DOHH2 (cell line): ENCODE data around the gene C9orf43.

ENCODE experiments used
- H3F3A ChIP-seq: fragments of 200-600 bp; sonication (generic), shearing (Covaris generic); 2 replicates; pipeline ENCODE4 v1.6.0; 2016; ENCODE audit warnings: antibody characterized with exemption, mild to moderate bottlenecking; ENCODE audit not compliant: control insufficient read depth, insufficient read depth
- H3K27ac ChIP-seq: fragments of 200-600 bp; sonication (generic); 2 replicates; pipeline ENCODE4 v1.5.1; 2014; ENCODE audit warnings: low read depth, mild to moderate bottlenecking, low read length, moderate library complexity
- H3K27me3 ChIP-seq: fragments of 200-600 bp; sonication (generic); 2 replicates; pipeline ENCODE4 v1.6.1; 2014; ENCODE audit warnings: mild to moderate bottlenecking, low read length, mixed read lengths; ENCODE audit not compliant: control insufficient read depth
- H3K36me3 ChIP-seq: fragments of 200-600 bp; sonication (generic); 2 replicates; pipeline ENCODE4 v1.6.1; 2014; ENCODE audit warnings: mild to moderate bottlenecking, low read length, moderate library complexity, mixed read lengths; ENCODE audit not compliant: control insufficient read depth
- H3K4me1 ChIP-seq: fragments of 200-600 bp; sonication (generic); 2 replicates; pipeline ENCODE4 v1.6.1; 2014; ENCODE audit warnings: mild to moderate bottlenecking, low read length, mixed read lengths; ENCODE audit not compliant: control insufficient read depth
- H3K4me2 ChIP-seq: fragments of 200-600 bp; sonication (generic); 2 replicates; pipeline ENCODE4 v1.6.0; 2014; ENCODE audit warnings: mild to moderate bottlenecking, low read length, moderate library complexity
- H3K4me3 ChIP-seq: fragments of 200-600 bp; sonication (generic); 2 replicates; pipeline ENCODE4 v1.5.1; 2014; ENCODE audit warnings: mild to moderate bottlenecking, low read length, mixed read lengths
- H3K79me2 ChIP-seq: fragments of 200-600 bp; sonication (generic); 2 replicates; pipeline ENCODE4 v1.6.1; 2014; ENCODE audit warnings: mild to moderate bottlenecking, low read length, mixed read lengths; ENCODE audit not compliant: control insufficient read depth
- H3K9me2 ChIP-seq: fragments of 200-600 bp; sonication (generic); replicated peaks from 2 replicates; pipeline ENCODE4 v1.6.1; 2014; ENCODE audit warnings: mild to moderate bottlenecking, low read length, mixed read lengths; ENCODE audit not compliant: control insufficient read depth
- H3K9me3 ChIP-seq: fragments of 200-600 bp; sonication (generic); 2 replicates; pipeline ENCODE4 v1.6.1; 2014; ENCODE audit warnings: antibody characterized with exemption, low read length, mixed read lengths; ENCODE audit not compliant: control insufficient read depth, insufficient read depth
- H4K20me1 ChIP-seq: fragments of 200-600 bp; sonication (generic); 2 replicates; pipeline ENCODE4 v1.6.0; 2014; ENCODE audit warnings: low read depth, mild to moderate bottlenecking, antibody characterized with exemption, low read length, moderate library complexity; ENCODE audit not compliant: control insufficient read depth, insufficient read depth
- EZH2phosphoT487 ChIP-seq: fragments of 200-600 bp; sonication (generic); IDR thresholded peaks from 2 replicates; pipeline ENCODE4 v1.6.1; 2017; ENCODE audit warnings: borderline replicate concordance, mild to moderate bottlenecking, antibody characterized with exemption, low read length, moderate library complexity, mixed read lengths
- TF ChIP-seq, protein P1 (sequence below): fragments of 200-600 bp; sonication (generic); IDR thresholded peaks from one replicate; pipeline ENCODE4 v1.5.1; 2014; ENCODE audit warnings: antibody characterized with exemption, mild to moderate bottlenecking, low read depth, low read length; ENCODE audit not compliant: poor library complexity, severe bottlenecking

C9orf43 gene

DNA sequence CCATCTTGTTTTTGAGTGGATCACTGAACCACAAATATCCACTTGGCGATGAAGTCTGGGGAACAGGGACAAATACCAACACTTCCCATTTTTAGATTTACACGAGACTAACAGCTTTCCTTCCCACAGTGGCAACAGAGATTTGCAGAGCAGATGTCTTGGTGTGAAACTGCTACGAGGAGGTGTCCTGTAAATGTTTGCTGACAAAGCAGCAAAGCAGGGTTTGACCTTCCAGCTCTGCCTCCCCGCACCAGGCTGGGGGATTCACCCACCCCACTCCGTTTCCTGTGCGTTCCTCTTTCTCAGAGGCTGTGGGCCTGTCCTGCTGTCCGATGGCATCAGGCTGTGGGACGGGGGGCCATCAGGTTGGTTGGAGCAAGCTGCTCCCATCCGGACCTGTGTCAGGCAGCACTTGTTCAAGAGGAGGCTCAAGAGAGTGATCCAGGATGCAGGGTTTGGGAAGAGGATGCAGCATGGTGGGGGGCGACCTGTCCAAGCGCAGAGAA lies 52.3 kb downstream of the C9orf43 start:
- H3K36me3 ChIP-seq = no peaks in the 10 kb centered on the region
- H3K9me3 ChIP-seq = 0 out of 2 replicates have a peak, but pooled peaks cover 4% of the 10 kb centered on the region
- H3K4me1 ChIP-seq = no peaks in the 10 kb centered on the region
- no peaks in the 10 kb centered on the region for H3K79me2 ChIP-seq
- no peak overlapping the region for H3K27ac ChIP-seq
- no peak overlapping the region for H3K4me2 ChIP-seq
- TF ChIP-seq EZH2phosphoT487 = no peak
- TF ChIP-seq, protein P1, sequence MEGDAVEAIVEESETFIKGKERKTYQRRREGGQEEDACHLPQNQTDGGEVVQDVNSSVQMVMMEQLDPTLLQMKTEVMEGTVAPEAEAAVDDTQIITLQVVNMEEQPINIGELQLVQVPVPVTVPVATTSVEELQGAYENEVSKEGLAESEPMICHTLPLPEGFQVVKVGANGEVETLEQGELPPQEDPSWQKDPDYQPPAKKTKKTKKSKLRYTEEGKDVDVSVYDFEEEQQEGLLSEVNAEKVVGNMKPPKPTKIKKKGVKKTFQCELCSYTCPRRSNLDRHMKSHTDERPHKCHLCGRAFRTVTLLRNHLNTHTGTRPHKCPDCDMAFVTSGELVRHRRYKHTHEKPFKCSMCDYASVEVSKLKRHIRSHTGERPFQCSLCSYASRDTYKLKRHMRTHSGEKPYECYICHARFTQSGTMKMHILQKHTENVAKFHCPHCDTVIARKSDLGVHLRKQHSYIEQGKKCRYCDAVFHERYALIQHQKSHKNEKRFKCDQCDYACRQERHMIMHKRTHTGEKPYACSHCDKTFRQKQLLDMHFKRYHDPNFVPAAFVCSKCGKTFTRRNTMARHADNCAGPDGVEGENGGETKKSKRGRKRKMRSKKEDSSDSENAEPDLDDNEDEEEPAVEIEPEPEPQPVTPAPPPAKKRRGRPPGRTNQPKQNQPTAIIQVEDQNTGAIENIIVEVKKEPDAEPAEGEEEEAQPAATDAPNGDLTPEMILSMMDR = no peak
- H4K20me1 ChIP-seq = no peaks in the 10 kb centered on the region
- H3K9me2 ChIP-seq = no peaks in the 10 kb centered on the region
- no peak overlapping the region for H3K4me3 ChIP-seq
- 0 out of 2 replicates have a peak, but pooled peaks cover 2% of the 10 kb centered on the region for H3K27me3 ChIP-seq
- H3F3A ChIP-seq = no peaks in the 10 kb centered on the region

DNA sequence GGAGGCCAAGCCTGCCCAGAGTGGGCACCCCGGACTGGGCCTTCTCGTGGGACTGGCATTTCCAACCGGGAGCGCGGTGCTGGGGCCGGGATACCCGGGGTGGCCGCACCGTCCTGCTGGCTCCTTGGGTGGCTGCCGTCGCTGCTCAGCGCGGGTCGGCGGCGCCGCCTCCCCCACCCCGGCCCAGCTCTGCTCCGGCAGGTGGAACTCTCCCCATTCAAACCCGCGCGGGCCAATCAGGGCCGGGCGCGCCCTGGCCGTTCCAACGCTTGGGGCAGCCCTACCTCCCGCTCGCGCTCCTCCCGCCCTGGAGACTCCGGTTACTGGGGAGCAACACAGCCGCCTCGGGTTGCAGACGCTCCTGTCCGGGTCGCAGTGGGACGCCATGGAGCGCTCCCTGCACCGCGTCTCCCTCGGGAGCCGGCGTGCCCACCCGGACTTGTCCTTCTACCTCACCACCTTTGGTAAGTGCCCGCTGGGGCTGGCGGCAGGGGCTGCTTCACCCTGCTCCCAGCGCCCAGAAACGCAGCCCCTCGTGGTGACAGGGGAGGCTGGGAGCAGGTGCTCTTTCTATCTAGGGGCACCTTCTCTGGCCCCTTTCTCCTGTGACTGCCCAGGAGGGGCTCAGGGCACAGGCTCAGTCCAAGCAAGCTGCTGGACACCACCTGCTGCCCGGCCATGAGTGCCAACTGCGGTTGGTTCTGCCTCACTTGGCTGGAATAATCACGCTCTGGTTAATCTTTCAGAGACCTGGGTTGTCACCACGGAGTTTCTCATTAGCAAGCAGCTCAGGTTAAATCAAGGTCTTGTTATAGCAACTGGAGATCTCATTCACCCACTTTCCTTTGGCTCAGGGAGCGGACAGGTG lies 53.1 kb downstream of the C9orf43 start, which contains the start of gene RGS3:
RGS3 (plus strand) TSS at position 310 of the 868 bp plus-strand sequence; CDS start at position 386, 76 bp downstream.
- Histone ChIP-seq H3K4me3 (no peak within 1 kb of the TSS), H3K27ac (no peak within 1 kb of the TSS), H4K20me1 (no peaks in the 10 kb centered on the region), H3F3A (no peaks in the 10 kb centered on the region), H3K27me3 (0 out of 2 replicates have a peak, but pooled peaks cover 2% of the 10 kb centered on the region), H3K4me1 (no peaks in the 10 kb centered on the region), H3K9me2 (no peaks in the 10 kb centered on the region), H3K79me2 (no peaks in the 10 kb centered on the region), H3K36me3 (no peaks in the 10 kb centered on the region), H3K4me2 (no peak within 1 kb of the TSS), H3K9me3 (0 out of 2 replicates have a peak, but pooled peaks cover 4% of the 10 kb centered on the region)
- TF ChIP-seq EZH2phosphoT487 = no peak
- TF ChIP-seq, protein P1 = no peak

DNA sequence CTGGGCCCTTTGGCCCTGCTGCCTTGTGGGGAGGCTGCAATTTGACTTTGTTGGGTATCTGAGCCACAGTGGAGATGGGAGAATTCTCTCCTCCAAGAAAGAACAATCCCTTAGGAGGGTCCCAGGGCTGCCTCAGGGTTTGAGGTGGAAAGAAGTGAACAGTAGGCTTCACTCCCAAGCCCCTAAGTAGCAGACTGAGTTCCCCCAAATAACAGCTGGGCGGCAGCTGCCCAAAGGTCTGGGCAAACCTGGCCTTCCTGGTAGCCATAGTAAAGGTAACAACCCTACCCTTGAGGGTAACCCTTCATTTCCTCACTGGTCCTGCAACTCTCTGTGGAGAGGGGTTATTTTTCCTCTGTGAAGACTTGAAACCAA lies 53.7 kb downstream of the C9orf43 start:
- no peaks in the 10 kb centered on the region for H3K4me1 ChIP-seq
- H3K79me2 ChIP-seq = no peaks in the 10 kb centered on the region
- H3K27ac ChIP-seq = no peak overlapping the region
- TF ChIP-seq, protein P1 = no peak
- no peak for TF ChIP-seq EZH2phosphoT487
- H3K9me3 ChIP-seq = 0 out of 2 replicates have a peak, but pooled peaks cover 4% of the 10 kb centered on the region
- H3F3A ChIP-seq = no peaks in the 10 kb centered on the region
- H3K27me3 ChIP-seq = 0 out of 2 replicates have a peak, but pooled peaks cover 2% of the 10 kb centered on the region
- H3K4me2 ChIP-seq = no peak overlapping the region
- H3K36me3 ChIP-seq = no peaks in the 10 kb centered on the region
- H4K20me1 ChIP-seq = no peaks in the 10 kb centered on the region
- no peaks in the 10 kb centered on the region for H3K9me2 ChIP-seq
- H3K4me3 ChIP-seq = no peak overlapping the region
